ENCODE measurements around the gene CFAP74.

The CFAP74 gene

GRCh38 chr1:2046174-2046917, 42.8 kb upstream of the CFAP74 start (continued):
- TF ChIP-seq ZBTB11 (tag by site-specific recombination; conservative IDR thresholded peaks at IDR 0.05; ENCODE audit: low read depth) (no peak), ZNF366 (tag by site-specific recombination; conservative IDR thresholded peaks at IDR 0.05) (no peak), ZNF114 (tag by site-specific recombination; IDR thresholded peaks at IDR 0.05) (no peak), ZNF776 (tag by site-specific recombination; IDR thresholded peaks at IDR 0.05; ENCODE audit: borderline replicate concordance) (no peak), SP7 (tag by site-specific recombination; IDR thresholded peaks at IDR 0.05) (0 out of 2 replicates have a peak, but pooled peaks have one; percentile 17), ZNF10 (tag by site-specific recombination; IDR thresholded peaks at IDR 0.05) (no peak), ZNF266 (tag by site-specific recombination; IDR thresholded peaks at IDR 0.05; ENCODE audit: low read depth) (no peak), KLF1 (tag by site-specific recombination; IDR thresholded peaks at IDR 0.05) (0 out of 2 replicates have a peak, but pooled peaks have one; percentile 28), ZNF777 (tag by site-specific recombination; IDR thresholded peaks at IDR 0.05; ENCODE audit: borderline replicate concordance) (no peak), ZNF629 (tag by site-specific recombination; IDR thresholded peaks at IDR 0.05) (no peak), HOXA7 (CRISPR knock-in tag; IDR thresholded peaks at IDR 0.05; ENCODE audit: borderline replicate concordance) (no peak), IKZF3 (tag by site-specific recombination; IDR thresholded peaks at IDR 0.05) (peak; percentile 69), GLIS1 (tag by site-specific recombination; IDR thresholded peaks at IDR 0.05) (peak; percentile 67), PBX3 (CRISPR knock-in tag; IDR thresholded peaks at IDR 0.05) (no peak), ZIC2 (tag by site-specific recombination; IDR thresholded peaks at IDR 0.05) (peak; percentile 41), HOXD13 (CRISPR knock-in tag; IDR thresholded peaks at IDR 0.05; ENCODE audit: borderline replicate concordance) (no peak), ZNF837 (tag by site-specific recombination; IDR thresholded peaks at IDR 0.05) (no peak), ZNF18 (tag by site-specific recombination; IDR thresholded peaks at IDR 0.05) (no peak), KLF8 (tag by site-specific recombination; IDR thresholded peaks at IDR 0.05) (0 out of 2 replicates have a peak, but pooled peaks have one; percentile 35), KLF17 (tag by site-specific recombination; IDR thresholded peaks at IDR 0.05) (no peak), ZNF302 (tag by site-specific recombination; IDR thresholded peaks at IDR 0.05; ENCODE audit: low read depth) (no peak), ZSCAN30 (tag by site-specific recombination; IDR thresholded peaks at IDR 0.05) (no peak; the same call in 1 of the 2 replicates), ZSCAN23 (tag by site-specific recombination; IDR thresholded peaks at IDR 0.05) (no peak), EGR2 (tag by site-specific recombination; IDR thresholded peaks at IDR 0.05; ENCODE audit: low read depth) (no peak), FEZF1 (tag by site-specific recombination; IDR thresholded peaks at IDR 0.05) (no peak), ZNF155 (tag by site-specific recombination; IDR thresholded peaks at IDR 0.05) (no peak), ZNF335 (tag by site-specific recombination; conservative IDR thresholded peaks at IDR 0.05) (peak; percentile 95), ZNF19 (tag by site-specific recombination; IDR thresholded peaks at IDR 0.05; ENCODE audit: low read depth) (no peak), ZNF510 (tag by site-specific recombination; IDR thresholded peaks at IDR 0.05; ENCODE audit: insufficient replicate concordance) (no peak), ZNF785 (tag by site-specific recombination; IDR thresholded peaks at IDR 0.05) (no peak), ZNF394 (tag by site-specific recombination; IDR thresholded peaks at IDR 0.05; ENCODE audit: borderline replicate concordance) (peak; percentile 26; the same call in 1 of the 2 replicates), ZEB2 (tag by site-specific recombination; IDR thresholded peaks at IDR 0.05) (peak; percentile 57), ZNF274 (IDR thresholded peaks at IDR 0.05; ENCODE audit: low read length) (no peak), ZNF274 (tag by site-specific recombination; IDR thresholded peaks at IDR 0.05; ENCODE audit: borderline replicate concordance) (no peak), ZNF624 (tag by site-specific recombination; IDR thresholded peaks at IDR 0.05) (no peak), SP3 (tag by site-specific recombination; IDR thresholded peaks at IDR 0.05) (no peak)
